ENCODE results near the gene ASB3. TPM values are rescaled to one million over a fixed set of nuclear protein-coding genes. Genes with fewer than 3 reads are reported as not detected.

The ASB3 gene
- total and polyA plus RNA-seq, 9 donors = 9.6 to 24.8 (median 19.0) TPM

DNA sequence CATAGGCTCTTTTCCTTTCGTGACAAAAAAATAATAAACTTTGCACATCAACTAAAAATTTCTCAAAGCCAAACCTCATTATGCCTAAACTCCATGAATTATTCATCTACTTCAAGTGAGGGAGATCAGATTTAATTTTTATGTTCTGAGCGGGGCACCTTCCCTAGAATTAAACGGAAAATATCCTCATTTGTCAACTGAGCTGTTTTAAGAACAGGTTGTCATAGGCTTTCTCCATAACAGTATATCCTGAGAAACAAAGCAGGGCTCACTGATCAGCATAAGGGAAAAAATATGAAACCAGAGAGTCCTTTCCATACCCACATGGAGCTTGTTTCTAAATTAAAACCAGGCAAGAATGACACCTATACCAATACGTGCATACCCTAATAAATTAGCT lies 150.6 kb downstream of the ASB3 start:
- H3K27me3 ChIP-seq = no peaks in the 10 kb centered on the region
- H3K4me1 ChIP-seq (ENCODE audit: insufficient read depth) = no peaks in the 10 kb centered on the region
- H3K36me3 ChIP-seq = no peaks in the 10 kb centered on the region
- H3K4me3 ChIP-seq = no peak overlapping the region
- no peak for DNase-seq
- WGBS, 3 donors = 88 to 91% (median 90%) methylated on average over 4 of the region's 4 CpGs
- TF ChIP-seq, protein P1, sequence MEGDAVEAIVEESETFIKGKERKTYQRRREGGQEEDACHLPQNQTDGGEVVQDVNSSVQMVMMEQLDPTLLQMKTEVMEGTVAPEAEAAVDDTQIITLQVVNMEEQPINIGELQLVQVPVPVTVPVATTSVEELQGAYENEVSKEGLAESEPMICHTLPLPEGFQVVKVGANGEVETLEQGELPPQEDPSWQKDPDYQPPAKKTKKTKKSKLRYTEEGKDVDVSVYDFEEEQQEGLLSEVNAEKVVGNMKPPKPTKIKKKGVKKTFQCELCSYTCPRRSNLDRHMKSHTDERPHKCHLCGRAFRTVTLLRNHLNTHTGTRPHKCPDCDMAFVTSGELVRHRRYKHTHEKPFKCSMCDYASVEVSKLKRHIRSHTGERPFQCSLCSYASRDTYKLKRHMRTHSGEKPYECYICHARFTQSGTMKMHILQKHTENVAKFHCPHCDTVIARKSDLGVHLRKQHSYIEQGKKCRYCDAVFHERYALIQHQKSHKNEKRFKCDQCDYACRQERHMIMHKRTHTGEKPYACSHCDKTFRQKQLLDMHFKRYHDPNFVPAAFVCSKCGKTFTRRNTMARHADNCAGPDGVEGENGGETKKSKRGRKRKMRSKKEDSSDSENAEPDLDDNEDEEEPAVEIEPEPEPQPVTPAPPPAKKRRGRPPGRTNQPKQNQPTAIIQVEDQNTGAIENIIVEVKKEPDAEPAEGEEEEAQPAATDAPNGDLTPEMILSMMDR (IDR thresholded peaks at IDR 0.05) = no peak
- no peak overlapping the region for H3K27ac ChIP-seq
- intact Hi-C loops (cut with DNase I) = no loop called here
- H3K9me3 ChIP-seq = no peaks in the 10 kb centered on the region

DNA sequence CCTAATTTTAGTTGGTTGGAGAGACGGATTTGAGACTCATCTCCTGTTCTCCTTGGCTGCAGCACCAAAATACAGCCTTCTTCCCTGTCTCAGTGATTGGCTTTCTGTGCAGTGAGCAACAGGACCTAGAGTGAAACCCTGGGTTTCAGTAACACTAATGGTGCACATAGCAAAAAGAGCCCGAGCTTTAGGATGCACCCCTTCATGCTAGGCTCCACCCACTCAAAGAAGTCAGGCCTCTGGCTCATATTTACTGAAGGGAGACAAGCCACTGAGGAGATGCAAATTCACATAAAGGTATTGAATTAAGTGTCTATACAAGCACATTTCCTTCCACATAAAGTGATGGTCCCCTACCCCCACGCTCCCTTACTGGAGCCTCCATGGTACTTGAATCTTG lies 151.1 kb downstream of the ASB3 start:
- WGBS, 3 donors = 83 to 92% (median 89%) methylated on average over 3 of the region's 3 CpGs
- no peak for TF ChIP-seq POLR2A (IDR thresholded peaks at IDR 0.05)
- TF ChIP-seq, protein P1 (IDR thresholded peaks at IDR 0.05) = no peak
- no peak for TF ChIP-seq EP300 (IDR thresholded peaks at IDR 0.05)
- H3K27me3 ChIP-seq = no peaks in the 10 kb centered on the region
- no peaks in the 10 kb centered on the region for H3K9me3 ChIP-seq
- no peaks in the 10 kb centered on the region for H3K4me1 ChIP-seq (ENCODE audit: insufficient read depth)
- no peak overlapping the region for H3K4me3 ChIP-seq
- no peak for DNase-seq
- intact Hi-C loops (cut with DNase I) = no loop called here
- no peak overlapping the region for H3K27ac ChIP-seq
- no peaks in the 10 kb centered on the region for H3K36me3 ChIP-seq

DNA sequence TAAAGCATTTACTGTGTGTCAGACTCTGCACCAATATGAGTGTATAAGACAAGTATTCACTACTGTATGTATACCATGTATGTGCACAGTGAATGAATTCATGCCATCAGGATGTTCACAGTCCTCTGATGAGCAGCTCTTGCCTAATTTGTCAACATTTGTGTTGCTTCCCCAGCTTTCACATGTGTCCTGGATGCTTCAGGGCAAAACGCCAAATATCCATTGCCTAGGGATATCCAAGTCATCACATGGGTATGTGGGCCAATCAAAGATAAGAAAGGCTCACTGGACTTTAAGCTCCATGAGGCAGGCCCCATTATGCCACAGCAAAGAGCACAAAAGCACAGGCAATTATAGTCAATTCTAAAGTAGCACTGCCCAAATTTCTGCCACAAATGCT lies 153.3 kb downstream of the ASB3 start:
- 82 to 88% (median 83%) methylated on average over 1 of the region's 1 CpG for WGBS, 3 donors
- Histone ChIP-seq H3K27ac (no peak overlapping the region), H3K9me3 (no peaks in the 10 kb centered on the region), H3K27me3 (no peaks in the 10 kb centered on the region), H3K4me3 (no peak overlapping the region), H3K4me1 (ENCODE audit: insufficient read depth) (no peaks in the 10 kb centered on the region), H3K36me3 (no peaks in the 10 kb centered on the region)
- TF ChIP-seq POLR2A (IDR thresholded peaks at IDR 0.05) (no peak), EP300 (IDR thresholded peaks at IDR 0.05) (no peak)
- TF ChIP-seq, protein P1 (IDR thresholded peaks at IDR 0.05) = no peak
- no peak for DNase-seq
- intact Hi-C loops (cut with DNase I) = no loop called here

DNA sequence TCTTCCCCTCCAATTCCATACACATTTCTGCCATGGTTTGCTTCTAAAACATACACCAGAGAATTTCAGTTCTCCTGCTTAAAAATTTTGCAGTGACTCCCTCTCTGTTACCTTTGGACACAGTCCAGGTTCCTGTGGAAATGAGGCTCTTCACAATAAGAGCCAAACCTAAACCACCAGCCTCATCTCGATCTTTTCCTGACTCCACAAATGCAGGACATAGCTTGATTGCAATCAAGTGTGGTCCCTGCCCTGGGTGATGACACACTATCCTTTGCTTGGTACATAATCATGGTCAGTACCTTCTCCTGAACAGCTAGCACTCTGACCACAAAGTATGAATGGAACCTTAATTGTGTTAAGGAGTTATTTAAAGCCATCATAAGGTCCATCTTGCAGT lies 154.0 kb downstream of the ASB3 start:
- Histone ChIP-seq H3K4me1 (ENCODE audit: insufficient read depth) (no peaks in the 10 kb centered on the region), H3K27ac (no peak overlapping the region)
- no peak for DNase-seq

More for the DNA sequence above, 154.0 kb downstream of the ASB3 start:
- Histone ChIP-seq H3K36me3 (no peaks in the 10 kb centered on the region), H3K9me3 (no peaks in the 10 kb centered on the region), H3K27me3 (no peaks in the 10 kb centered on the region), H3K4me3 (no peak overlapping the region)
- TF ChIP-seq POLR2A (IDR thresholded peaks at IDR 0.05) = no peak
- TF ChIP-seq, protein P1 (IDR thresholded peaks at IDR 0.05) = no peak
- TF ChIP-seq EP300 (IDR thresholded peaks at IDR 0.05) = no peak
- WGBS, 3 donors = 16 to 24% (median 22%) methylated on average over 1 of the region's 1 CpG
- intact Hi-C loops (cut with DNase I) = no loop called here

All from ovary (tissue), 9 donors.